GF-D8 (cell line): ENCODE data around the gene HCRT.
"Not testable (repeated sequence)": the region's sequence is repeated elsewhere in the genome, so short reads cannot be mapped to it uniquely, and the experiment has no call there.

Experiments used
- DNase-seq: peaks from one replicate; lab custom pipeline; 2025; lab: John Stamatoyannopoulos, UW

Gene HCRT

GRCh38 chr17:42197564-42198156, 12.4 kb upstream of the HCRT start:
- DNase-seq, result no peak

GRCh38 chr17:42193969-42194899, 9.0 kb upstream of the HCRT start, which contains the start of gene GHDC:
GHDC (minus strand) TSS chr17:42194494; CDS start chr17:42193581, 913 bp downstream.
- DNase-seq, result peak; percentile 70

GRCh38 chr17:42193216-42193968, 8.1 kb upstream of the HCRT start:
- no peak for DNase-seq

DNA sequence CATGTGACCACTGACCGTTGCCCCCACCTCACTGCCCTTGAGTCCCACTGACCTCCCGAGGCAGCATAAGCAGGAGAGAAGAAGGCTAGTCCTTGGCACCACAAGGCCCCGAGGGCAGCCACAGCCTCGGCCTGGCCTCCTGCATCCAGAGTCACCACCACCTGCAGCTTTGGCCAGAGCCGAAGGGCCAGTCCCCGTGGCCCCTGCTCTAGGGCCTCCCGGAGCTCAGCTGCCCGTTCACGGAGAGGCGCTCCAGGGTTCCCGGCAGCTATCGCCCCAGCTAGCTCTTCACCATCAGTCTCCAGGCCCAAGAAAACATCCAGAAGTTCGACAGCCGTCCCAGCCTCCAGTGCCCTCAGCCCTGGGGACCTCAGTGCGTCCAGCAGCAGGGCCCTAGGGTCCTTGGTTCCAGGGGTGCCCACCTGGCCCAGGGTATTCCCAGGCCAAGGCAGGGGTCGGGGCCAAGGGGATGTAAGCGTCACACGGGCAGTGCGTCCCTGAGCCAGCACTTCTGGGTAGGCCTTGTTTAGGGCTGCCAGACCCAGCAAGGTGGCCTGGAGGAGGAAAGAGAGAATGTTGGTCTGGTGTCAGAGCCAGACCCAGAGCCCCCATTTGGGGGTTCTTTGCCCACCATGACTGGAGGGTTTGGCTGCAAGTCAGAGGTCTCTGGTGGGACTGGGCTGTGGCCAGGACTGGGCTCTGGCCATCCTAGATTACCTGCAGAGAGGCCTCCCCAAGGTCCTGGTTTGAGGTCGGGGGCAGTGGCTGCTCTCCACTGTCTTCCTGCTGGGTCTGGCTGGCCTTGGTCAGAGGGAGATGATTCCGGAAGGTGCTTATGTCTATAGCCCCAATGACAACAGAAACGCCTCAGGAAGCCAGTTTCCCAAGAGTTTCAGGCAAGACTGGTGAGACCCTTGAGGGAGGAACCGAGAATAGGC, 7.2 kb upstream of the HCRT start:
- no peak for DNase-seq

GRCh38 chr17:42191275-42191608, 6.0 kb upstream of the HCRT start:
- no peak for DNase-seq

- DNase-seq, result no peak
Measured at GRCh38 chr17:42190491-42191274, 5.4 kb upstream of the HCRT start.

GRCh38 chr17:42189651-42189965, 4.4 kb upstream of the HCRT start:
- DNase-seq, result no peak

- DNase-seq, result peak; percentile 95
Measured at GRCh38 chr17:42188749-42189650, 3.7 kb upstream of the HCRT start.

DNA sequence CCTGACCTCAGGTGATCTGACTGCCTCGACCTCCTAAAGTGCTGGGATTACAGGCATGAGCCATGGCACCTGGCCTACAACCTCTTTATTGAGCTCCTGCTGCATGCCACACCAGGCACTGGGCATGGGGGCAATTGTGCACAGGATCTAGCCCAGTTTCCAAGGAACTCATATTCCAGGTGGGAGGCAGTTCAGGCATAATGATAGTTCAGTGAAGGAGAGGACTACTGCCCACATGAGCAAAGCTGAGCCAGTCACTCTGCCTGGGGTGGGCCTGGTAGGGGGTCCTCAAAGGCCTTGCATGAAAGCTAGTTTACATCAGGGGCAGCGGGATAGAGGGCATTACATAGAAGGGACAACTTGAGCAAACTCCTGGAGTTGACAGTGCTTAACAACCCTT, 2.6 kb upstream of the HCRT start:
- no peak for DNase-seq

DNA sequence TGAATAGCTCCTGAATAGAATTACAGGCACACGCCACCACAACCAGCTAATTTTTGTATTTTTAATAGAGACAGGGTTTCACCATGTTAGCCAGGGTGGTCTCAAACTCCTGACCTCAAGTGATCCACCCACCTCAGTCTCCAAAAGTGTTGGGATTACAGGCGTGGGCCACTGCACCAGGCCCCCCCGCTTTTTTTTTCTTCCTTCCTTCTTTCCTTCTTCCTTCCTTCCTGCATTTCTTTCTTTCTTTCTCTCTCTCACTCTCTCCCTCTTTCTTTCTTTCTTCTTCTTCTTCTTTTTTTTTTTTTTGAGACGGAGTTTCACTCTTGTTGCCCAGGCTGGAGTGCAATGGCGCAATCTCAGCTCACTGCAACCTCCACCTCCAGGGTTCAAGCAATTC, 939 bp upstream of the HCRT start:
- DNase-seq, result not testable (repeated sequence)

- DNase-seq, result no peak
Measured at GRCh38 chr17:42185621-42185930, 324 bp upstream of the HCRT start.

DNA sequence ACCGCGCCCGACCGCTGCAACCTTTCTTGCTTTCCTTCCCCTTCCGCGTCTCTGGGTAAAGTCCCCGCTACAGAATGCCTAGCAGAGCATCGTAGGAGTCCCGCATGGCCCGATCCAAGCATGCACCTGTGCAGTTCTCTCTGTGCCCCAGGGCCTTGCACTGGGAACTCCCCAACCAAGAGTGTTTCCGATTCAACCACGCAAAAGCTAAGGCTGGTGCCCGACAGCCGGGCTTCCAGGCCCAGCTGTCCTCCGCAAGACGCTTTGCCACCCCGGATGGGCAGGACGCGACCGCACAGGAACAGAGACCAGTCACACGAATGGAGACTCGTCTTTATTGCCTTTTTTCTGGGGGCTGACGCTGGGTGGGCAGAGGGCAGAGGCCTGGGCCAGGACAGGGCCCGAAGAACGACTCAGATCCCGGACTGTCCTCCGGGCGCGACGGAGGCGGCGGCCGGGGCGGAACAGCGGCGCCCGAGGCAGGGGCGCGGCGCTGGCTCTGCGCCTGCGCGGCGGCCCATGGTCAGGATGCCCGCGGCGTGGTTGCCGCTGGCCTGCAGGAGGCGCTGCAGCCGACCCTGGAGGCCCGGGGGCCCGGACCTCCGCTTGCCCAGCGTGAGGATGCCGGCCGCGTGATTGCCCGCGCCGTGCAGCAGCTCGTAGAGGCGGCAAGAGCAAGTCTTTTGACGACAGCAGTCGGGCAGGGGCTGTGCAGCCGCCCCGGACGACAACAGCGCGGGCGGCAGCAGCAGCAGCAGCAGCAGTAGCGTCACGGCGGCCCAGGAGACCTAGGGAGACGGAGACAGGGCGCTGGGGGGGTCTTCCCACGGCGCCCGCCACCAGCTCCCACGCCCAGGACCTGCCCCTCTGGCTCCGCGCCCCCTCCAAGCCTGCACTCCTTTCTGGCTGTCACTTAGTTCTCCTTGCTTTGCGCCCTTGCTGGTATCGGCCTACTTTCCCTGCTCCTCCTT, 1.2 kb downstream of the HCRT start:
- DNase-seq, result peak; percentile 56

GRCh38 chr17:42182927-42183734, 2.1 kb downstream of the HCRT start:
- DNase-seq, result no peak

GRCh38 chr17:42181851-42182207, 3.4 kb downstream of the HCRT start:
- no peak for DNase-seq

DNA sequence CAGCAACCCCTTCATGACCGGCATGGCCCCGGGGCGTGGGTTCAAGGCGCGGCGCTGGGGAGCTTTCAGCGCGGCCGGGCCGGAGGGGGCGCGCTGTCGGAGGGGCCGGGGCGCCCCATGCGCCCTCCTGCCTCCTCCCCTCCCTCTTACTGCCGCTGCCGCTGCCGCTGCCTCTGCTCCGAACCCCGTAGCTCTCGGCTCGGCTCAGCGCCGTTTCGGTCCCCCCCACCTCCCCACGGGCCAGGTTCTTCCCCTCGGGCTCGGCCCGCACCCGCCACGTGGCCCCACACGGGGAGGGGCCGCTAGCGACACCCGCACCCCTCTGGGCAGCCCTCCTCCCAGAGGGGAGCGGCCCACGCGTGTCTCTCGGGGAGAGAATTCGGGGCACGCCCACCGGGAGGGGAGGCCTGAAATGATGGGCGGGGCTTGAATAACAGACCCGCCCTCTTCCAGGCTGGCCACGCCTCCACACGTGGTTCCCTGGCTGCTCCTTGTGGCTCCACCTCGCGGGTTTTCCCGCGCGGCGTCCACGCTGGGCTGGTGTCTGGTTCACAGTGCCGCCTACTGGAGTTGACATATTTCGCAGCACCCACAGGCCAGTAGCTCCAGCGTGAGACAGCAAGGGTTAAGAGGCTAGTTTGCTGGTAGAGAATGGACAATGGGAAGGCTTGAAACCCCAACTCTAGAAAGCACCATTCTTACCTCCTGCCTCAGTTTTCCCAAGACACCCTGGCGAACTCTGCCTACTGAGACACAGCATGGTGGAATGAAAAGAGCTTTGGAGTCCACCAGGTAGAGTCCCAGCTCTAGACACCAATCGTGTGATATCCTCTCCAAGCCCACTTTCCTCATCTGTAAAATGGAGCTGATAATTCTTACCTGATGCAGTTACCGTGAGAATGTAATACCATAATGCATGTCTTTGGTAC, 4.1 kb downstream of the HCRT start, which contains the start of gene KCNH4:
KCNH4 (minus strand) TSS at position 221 of the 929 bp plus-strand sequence; CDS start at position 24, 197 bp downstream.
- peak; percentile 54 for DNase-seq

- no peak for DNase-seq
Measured at GRCh38 chr17:42180411-42180921, 4.8 kb downstream of the HCRT start.
